LoVo (cell line): ENCODE data around the gene SOX8.
"Not testable (repeated sequence)": the region's sequence is repeated elsewhere in the genome, so short reads cannot be mapped to it uniquely, and the experiment has no call there.

ENCODE experiments used
- DNase-seq: peaks from one replicate; pipeline ENCODE4 v3.0.0-alpha.2; 2016; ENCODE audit warnings: low spot score

SOX8 gene

GRCh38 chr16:1008085-1008484 lies 26.5 kb downstream of the SOX8 start:
- no peak for DNase-seq

- DNase-seq, result no peak
Observed at GRCh38 chr16:1009358-1010150, 28.0 kb downstream of the SOX8 start.

GRCh38 chr16:1010251-1010650 lies 28.7 kb downstream of the SOX8 start:
- DNase-seq, result no peak

- no peak for DNase-seq
Observed at GRCh38 chr16:1010815-1011214, 29.2 kb downstream of the SOX8 start.

- DNase-seq, result no peak
Observed at GRCh38 chr16:1011316-1012082, 29.9 kb downstream of the SOX8 start.

GRCh38 chr16:1012135-1012534 lies 30.6 kb downstream of the SOX8 start:
- DNase-seq, result no peak

- no peak for DNase-seq
Observed at GRCh38 chr16:1012722-1013592, 31.4 kb downstream of the SOX8 start.

- no peak for DNase-seq
Observed at GRCh38 chr16:1013593-1013900, 32.0 kb downstream of the SOX8 start.

GRCh38 chr16:1014221-1014620 lies 32.7 kb downstream of the SOX8 start:
- DNase-seq, result no peak

- no peak for DNase-seq
Observed at GRCh38 chr16:1014771-1015495, 33.4 kb downstream of the SOX8 start.

- DNase-seq, result no peak
Observed at GRCh38 chr16:1018447-1019198, 37.1 kb downstream of the SOX8 start.

- DNase-seq, result no peak
Observed at GRCh38 chr16:1019231-1020090, 37.9 kb downstream of the SOX8 start.

GRCh38 chr16:1020091-1020399 lies 38.5 kb downstream of the SOX8 start:
- DNase-seq, result no peak

- DNase-seq, result no peak
Observed at GRCh38 chr16:1020591-1020990, 39.0 kb downstream of the SOX8 start.

GRCh38 chr16:1021553-1022160 lies 40.1 kb downstream of the SOX8 start:
- no peak for DNase-seq

GRCh38 chr16:1022466-1022865 lies 40.9 kb downstream of the SOX8 start:
- no peak for DNase-seq

- DNase-seq, result no peak
Observed at GRCh38 chr16:1024138-1024537, 42.6 kb downstream of the SOX8 start.

- not testable (repeated sequence) for DNase-seq
Observed at GRCh38 chr16:1025183-1025809, 43.7 kb downstream of the SOX8 start.

- no peak for DNase-seq
Observed at GRCh38 chr16:1026057-1026783, 44.6 kb downstream of the SOX8 start.
